GM12892 (cell line): ENCODE data around the gene SPTBN1.

ENCODE experiments used
- POLR2A ChIP-seq: IDR thresholded peaks from 2 replicates; pipeline ENCODE4 v1.6.1; 2011; ENCODE audit warnings: low read depth, low read length, control low read depth
- TAF1 ChIP-seq: IDR thresholded peaks from 2 replicates; pipeline ENCODE4 v1.6.1; 2011; ENCODE audit warnings: low read depth, mild to moderate bottlenecking, control low read depth, low read length, borderline replicate concordance

- TF ChIP-seq TAF1 (no peak), POLR2A (no peak)
Observed at GRCh38 chr2:54594048-54594447, 137.9 kb downstream of the SPTBN1 start.
